ENCODE results near the gene SRPRB.

SRPRB gene

GRCh38 chr3:133845127-133845526, 39.5 kb downstream of the SRPRB start:
- H3K4me1 Mint-ChIP-seq, result no peaks in the 10 kb centered on the region
- H3K9me3 Mint-ChIP-seq, result no peaks in the 10 kb centered on the region
- ATAC-seq (replicated peaks; ENCODE audit: extremely low read depth, poor library complexity, severe bottlenecking), result no peak
- no peak for DNase-seq (ENCODE audit: low spot score in 2 of 2)
- H3K36me3 Mint-ChIP-seq (ENCODE audit: insufficient read depth), result no peaks in the 10 kb centered on the region
- no peak overlapping the region for H3K4me3 Mint-ChIP-seq
- peaks cover 9% of the 10 kb centered on the region for H3K27me3 Mint-ChIP-seq
- H3K27ac Mint-ChIP-seq (ENCODE audit: low read depth), result no peak overlapping the region

- Mint-ChIP-seq H3K27me3 (peaks cover 3% of the 10 kb centered on the region), H3K27ac (ENCODE audit: low read depth) (no peak overlapping the region), H3K4me3 (no peak overlapping the region), H3K36me3 (ENCODE audit: insufficient read depth) (no peaks in the 10 kb centered on the region), H3K4me1 (no peaks in the 10 kb centered on the region), H3K9me3 (no peaks in the 10 kb centered on the region)
- ATAC-seq (replicated peaks; ENCODE audit: extremely low read depth, poor library complexity, severe bottlenecking) (no peak), DNase-seq (ENCODE audit: low spot score in 2 of 2) (no peak)
Observed at GRCh38 chr3:133849346-133849745, 43.7 kb downstream of the SRPRB start.

GRCh38 chr3:133850034-133850433, 44.4 kb downstream of the SRPRB start:
- Mint-ChIP-seq H3K9me3 (no peaks in the 10 kb centered on the region), H3K27me3 (no peaks in the 10 kb centered on the region), H3K4me1 (no peaks in the 10 kb centered on the region), H3K27ac (ENCODE audit: low read depth) (no peak overlapping the region), H3K4me3 (no peak overlapping the region), H3K36me3 (ENCODE audit: insufficient read depth) (no peaks in the 10 kb centered on the region)
- ATAC-seq (replicated peaks; ENCODE audit: extremely low read depth, poor library complexity, severe bottlenecking) (no peak), DNase-seq (ENCODE audit: low spot score in 2 of 2) (no peak)

GRCh38 chr3:133851266-133851906, 45.8 kb downstream of the SRPRB start:
- no peaks in the 10 kb centered on the region for H3K27me3 Mint-ChIP-seq
- H3K9me3 Mint-ChIP-seq, result no peaks in the 10 kb centered on the region
- DNase-seq (ENCODE audit: low spot score in 2 of 2) (no peak), ATAC-seq (replicated peaks; ENCODE audit: extremely low read depth, poor library complexity, severe bottlenecking) (no peak)
- H3K36me3 Mint-ChIP-seq (ENCODE audit: insufficient read depth), result no peaks in the 10 kb centered on the region
- H3K4me1 Mint-ChIP-seq, result no peaks in the 10 kb centered on the region
- no peak overlapping the region for H3K27ac Mint-ChIP-seq (ENCODE audit: low read depth)
- no peak overlapping the region for H3K4me3 Mint-ChIP-seq

GRCh38 chr3:133851931-133852330, 46.3 kb downstream of the SRPRB start:
- no peaks in the 10 kb centered on the region for H3K4me1 Mint-ChIP-seq
- no peak overlapping the region for H3K4me3 Mint-ChIP-seq
- no peaks in the 10 kb centered on the region for H3K27me3 Mint-ChIP-seq
- H3K27ac Mint-ChIP-seq (ENCODE audit: low read depth), result no peak overlapping the region
- H3K36me3 Mint-ChIP-seq (ENCODE audit: insufficient read depth), result no peaks in the 10 kb centered on the region
- no peaks in the 10 kb centered on the region for H3K9me3 Mint-ChIP-seq
- no peak for ATAC-seq (replicated peaks; ENCODE audit: extremely low read depth, poor library complexity, severe bottlenecking)
- DNase-seq (ENCODE audit: low spot score in 2 of 2), result no peak

- no peaks in the 10 kb centered on the region for H3K36me3 Mint-ChIP-seq (ENCODE audit: insufficient read depth)
- ATAC-seq (replicated peaks; ENCODE audit: extremely low read depth, poor library complexity, severe bottlenecking) (no peak), DNase-seq (ENCODE audit: low spot score in 2 of 2) (no peak)
- H3K27me3 Mint-ChIP-seq, result no peaks in the 10 kb centered on the region
- H3K9me3 Mint-ChIP-seq, result no peaks in the 10 kb centered on the region
- no peak overlapping the region for H3K27ac Mint-ChIP-seq (ENCODE audit: low read depth)
- H3K4me1 Mint-ChIP-seq, result no peaks in the 10 kb centered on the region
- no peak overlapping the region for H3K4me3 Mint-ChIP-seq
Observed at GRCh38 chr3:133853063-133853924, 47.7 kb downstream of the SRPRB start.

- DNase-seq (ENCODE audit: low spot score in 2 of 2) (no peak), ATAC-seq (replicated peaks; ENCODE audit: extremely low read depth, poor library complexity, severe bottlenecking) (no peak)
- Mint-ChIP-seq H3K4me3 (no peak overlapping the region), H3K4me1 (no peaks in the 10 kb centered on the region), H3K27ac (ENCODE audit: low read depth) (no peak overlapping the region), H3K27me3 (no peaks in the 10 kb centered on the region), H3K9me3 (no peaks in the 10 kb centered on the region), H3K36me3 (ENCODE audit: insufficient read depth) (no peaks in the 10 kb centered on the region)
Observed at GRCh38 chr3:133853925-133854227, 48.3 kb downstream of the SRPRB start.

- Mint-ChIP-seq H3K9me3 (no peaks in the 10 kb centered on the region), H3K4me3 (no peak overlapping the region), H3K36me3 (ENCODE audit: insufficient read depth) (no peaks in the 10 kb centered on the region), H3K27me3 (no peaks in the 10 kb centered on the region), H3K4me1 (no peaks in the 10 kb centered on the region), H3K27ac (ENCODE audit: low read depth) (no peak overlapping the region)
- DNase-seq (ENCODE audit: low spot score in 2 of 2) (no peak), ATAC-seq (replicated peaks; ENCODE audit: extremely low read depth, poor library complexity, severe bottlenecking) (no peak)
Observed at GRCh38 chr3:133854264-133855001, 48.8 kb downstream of the SRPRB start.

- Mint-ChIP-seq H3K9me3 (no peaks in the 10 kb centered on the region), H3K27me3 (no peaks in the 10 kb centered on the region), H3K36me3 (ENCODE audit: insufficient read depth) (no peaks in the 10 kb centered on the region), H3K4me3 (no peak overlapping the region), H3K4me1 (no peaks in the 10 kb centered on the region), H3K27ac (ENCODE audit: low read depth) (no peak overlapping the region)
- no peak for ATAC-seq (replicated peaks; ENCODE audit: extremely low read depth, poor library complexity, severe bottlenecking)
- DNase-seq (ENCODE audit: low spot score in 2 of 2), result no peak
Observed at GRCh38 chr3:133855002-133855370, 49.4 kb downstream of the SRPRB start.

- Mint-ChIP-seq H3K36me3 (ENCODE audit: insufficient read depth) (no peaks in the 10 kb centered on the region), H3K27me3 (no peaks in the 10 kb centered on the region), H3K4me1 (no peaks in the 10 kb centered on the region), H3K4me3 (no peak overlapping the region), H3K27ac (ENCODE audit: low read depth) (no peak overlapping the region), H3K9me3 (no peaks in the 10 kb centered on the region)
- ATAC-seq (replicated peaks; ENCODE audit: extremely low read depth, poor library complexity, severe bottlenecking), result no peak
- DNase-seq (ENCODE audit: low spot score in 2 of 2), result no peak
Observed at GRCh38 chr3:133855772-133856171, 50.2 kb downstream of the SRPRB start.

GRCh38 chr3:133856316-133856715, 50.7 kb downstream of the SRPRB start:
- no peaks in the 10 kb centered on the region for H3K4me1 Mint-ChIP-seq
- no peaks in the 10 kb centered on the region for H3K36me3 Mint-ChIP-seq (ENCODE audit: insufficient read depth)
- DNase-seq (ENCODE audit: low spot score in 2 of 2), result no peak
- no peak overlapping the region for H3K4me3 Mint-ChIP-seq
- H3K27ac Mint-ChIP-seq (ENCODE audit: low read depth), result no peak overlapping the region
- H3K27me3 Mint-ChIP-seq, result no peaks in the 10 kb centered on the region
- ATAC-seq (replicated peaks; ENCODE audit: extremely low read depth, poor library complexity, severe bottlenecking), result no peak
- no peaks in the 10 kb centered on the region for H3K9me3 Mint-ChIP-seq

GRCh38 chr3:133857767-133858166, 52.2 kb downstream of the SRPRB start:
- no peak for ATAC-seq (replicated peaks; ENCODE audit: extremely low read depth, poor library complexity, severe bottlenecking)
- no peak for DNase-seq (ENCODE audit: low spot score in 2 of 2)
- no peak overlapping the region for H3K27ac Mint-ChIP-seq (ENCODE audit: low read depth)
- H3K9me3 Mint-ChIP-seq, result no peaks in the 10 kb centered on the region
- H3K27me3 Mint-ChIP-seq, result no peaks in the 10 kb centered on the region
- H3K4me3 Mint-ChIP-seq, result no peak overlapping the region
- H3K36me3 Mint-ChIP-seq (ENCODE audit: insufficient read depth), result no peaks in the 10 kb centered on the region
- no peaks in the 10 kb centered on the region for H3K4me1 Mint-ChIP-seq

Measured in central memory CD8-positive, alpha-beta T cell (primary cell).